Stimulated activated CD4-positive, alpha-beta T cell treated with anti-CD3 and anti-CD28 coated beads, Interleukin-12 subunit alpha, Interleukin-12 subunit beta, amount 100 ng/mL, for 4 hours (primary cell): ENCODE data around the gene EXOC3.
"Not testable (repeated sequence)": the region's sequence is repeated elsewhere in the genome, so short reads cannot be mapped to it uniquely, and the experiment has no call there.

Source experiments
- DNase-seq: peaks from one replicate; pipeline ENCODE4 v3.0.0-alpha.2; 2020

The EXOC3 gene

GRCh38 chr5:507986-508575 lies 65.1 kb downstream of the EXOC3 start:
- not testable (repeated sequence) for DNase-seq

- no peak for DNase-seq
These were observed 66.7 kb downstream of the EXOC3 start for GRCh38 chr5:509611-510185.

- no peak for DNase-seq
These were observed 67.5 kb downstream of the EXOC3 start for GRCh38 chr5:510521-510920.

- DNase-seq = no peak
These were observed 68.5 kb downstream of the EXOC3 start for GRCh38 chr5:511476-511875.

- no peak for DNase-seq
These were observed 70.5 kb downstream of the EXOC3 start for GRCh38 chr5:513216-514100.

GRCh38 chr5:514101-514485 lies 71.1 kb downstream of the EXOC3 start:
- no peak for DNase-seq

GRCh38 chr5:514673-515072 lies 71.7 kb downstream of the EXOC3 start:
- DNase-seq = no peak

GRCh38 chr5:515273-515836 lies 72.4 kb downstream of the EXOC3 start:
- DNase-seq = no peak

GRCh38 chr5:516338-516925 lies 73.5 kb downstream of the EXOC3 start:
- no peak for DNase-seq
